ENCODE results near the gene MMP10.
"Not testable (repeated sequence)": the region's sequence is repeated elsewhere in the genome, so short reads cannot be mapped to it uniquely, and the experiment has no call there.

MMP10 gene

GRCh38 chr11:102760344-102761035 lies 19.9 kb downstream of the MMP10 start:
- ATAC-seq (peak; percentile 58), DNase-seq (no peak)
- H3K4me1 Mint-ChIP-seq: no peaks in the 10 kb centered on the region
- no peak overlapping the region for H3K4me3 Mint-ChIP-seq
- H3K27me3 Mint-ChIP-seq: peaks cover 34% of the 10 kb centered on the region
- H3K9me3 Mint-ChIP-seq: no peaks in the 10 kb centered on the region
- H3K27ac Mint-ChIP-seq: peak overlapping the region; percentile 37 to 60

GRCh38 chr11:102757823-102758549 lies 22.4 kb downstream of the MMP10 start:
- H3K4me1 Mint-ChIP-seq: no peaks in the 10 kb centered on the region
- no peak overlapping the region for H3K27ac Mint-ChIP-seq
- DNase-seq (no peak), ATAC-seq (peak; percentile 51)
- H3K9me3 Mint-ChIP-seq: no peaks in the 10 kb centered on the region
- H3K4me3 Mint-ChIP-seq: no peak overlapping the region
- peaks cover 42% of the 10 kb centered on the region for H3K27me3 Mint-ChIP-seq

GRCh38 chr11:102753267-102753666 lies 27.2 kb downstream of the MMP10 start:
- peak overlapping the region in 1 of 2 donors; percentile 18 for H3K27ac Mint-ChIP-seq
- peaks cover 0 to 6% of the 10 kb centered on the region in 2 donors for H3K9me3 Mint-ChIP-seq
- no peaks in the 10 kb centered on the region for H3K4me1 Mint-ChIP-seq
- no peak for ATAC-seq
- H3K27me3 Mint-ChIP-seq: peaks cover 47% of the 10 kb centered on the region
- no peak overlapping the region for H3K4me3 Mint-ChIP-seq
- DNase-seq: no peak

- no peak for ATAC-seq
- Mint-ChIP-seq H3K9me3 (peaks cover 6 to 17% of the 10 kb centered on the region in 2 donors), H3K4me3 (no peak overlapping the region), H3K27ac (no peak overlapping the region), H3K4me1 (no peaks in the 10 kb centered on the region), H3K27me3 (peaks cover 37% of the 10 kb centered on the region)
- no peak for DNase-seq
Measured at GRCh38 chr11:102751673-102752072, 28.8 kb downstream of the MMP10 start.

- no peak for DNase-seq
- Mint-ChIP-seq H3K4me1 (no peaks in the 10 kb centered on the region), H3K27me3 (peaks cover 20% of the 10 kb centered on the region), H3K9me3 (peaks cover 6 to 17% of the 10 kb centered on the region in 2 donors), H3K27ac (no peak overlapping the region), H3K4me3 (no peak overlapping the region)
- ATAC-seq: no peak
Measured at GRCh38 chr11:102749101-102749722, 31.2 kb downstream of the MMP10 start.

- Mint-ChIP-seq H3K9me3 (peaks cover 6 to 17% of the 10 kb centered on the region in 2 donors), H3K27me3 (peaks cover 20% of the 10 kb centered on the region)
- H3K4me3 Mint-ChIP-seq, DNase-seq, H3K27ac Mint-ChIP-seq, H3K4me1 Mint-ChIP-seq, ATAC-seq: not testable (repeated sequence)
Measured at GRCh38 chr11:102746746-102747578, 33.5 kb downstream of the MMP10 start.

GRCh38 chr11:102734650-102735049 lies 45.8 kb downstream of the MMP10 start:
- DNase-seq (no peak), ATAC-seq (no peak)
- H3K27ac Mint-ChIP-seq: no peak overlapping the region
- H3K27me3 Mint-ChIP-seq: peaks cover 11% of the 10 kb centered on the region
- H3K9me3 Mint-ChIP-seq: no peaks in the 10 kb centered on the region
- no peaks in the 10 kb centered on the region for H3K4me1 Mint-ChIP-seq
- H3K4me3 Mint-ChIP-seq: no peak overlapping the region

GRCh38 chr11:102733232-102733875 lies 47.1 kb downstream of the MMP10 start:
- no peaks in the 10 kb centered on the region for H3K9me3 Mint-ChIP-seq
- H3K4me1 Mint-ChIP-seq: no peaks in the 10 kb centered on the region
- DNase-seq: peak; percentile 56 to 65
- no peak overlapping the region for H3K4me3 Mint-ChIP-seq
- no peak overlapping the region for H3K27ac Mint-ChIP-seq
- H3K27me3 Mint-ChIP-seq: peaks cover 11% of the 10 kb centered on the region
- peak; percentile 84 for ATAC-seq

GRCh38 chr11:102730944-102731343 lies 49.5 kb downstream of the MMP10 start:
- H3K9me3 Mint-ChIP-seq, DNase-seq, H3K27me3 Mint-ChIP-seq, H3K4me3 Mint-ChIP-seq, H3K27ac Mint-ChIP-seq, H3K4me1 Mint-ChIP-seq: not testable (repeated sequence)
- peak; percentile 57 for ATAC-seq

GRCh38 chr11:102729849-102730815 lies 50.3 kb downstream of the MMP10 start:
- no peak for DNase-seq

GRCh38 chr11:102727890-102728289 lies 52.5 kb downstream of the MMP10 start:
- DNase-seq (no peak), ATAC-seq (peak; percentile 49)
- no peaks in the 10 kb centered on the region for H3K4me1 Mint-ChIP-seq
- H3K9me3 Mint-ChIP-seq: no peaks in the 10 kb centered on the region
- no peaks in the 10 kb centered on the region for H3K27me3 Mint-ChIP-seq
- no peak overlapping the region for H3K4me3 Mint-ChIP-seq
- no peak overlapping the region for H3K27ac Mint-ChIP-seq

More at GRCh38 chr11:102729849-102730815, 50.3 kb downstream of the MMP10 start:
- no peaks in the 10 kb centered on the region for H3K4me1 Mint-ChIP-seq
- no peak overlapping the region for H3K4me3 Mint-ChIP-seq
- ATAC-seq: no peak
- no peaks in the 10 kb centered on the region for H3K9me3 Mint-ChIP-seq
- no peaks in the 10 kb centered on the region for H3K27me3 Mint-ChIP-seq
- H3K27ac Mint-ChIP-seq: no peak overlapping the region

- ATAC-seq: no peak
- Mint-ChIP-seq H3K27ac (no peak within 1 kb of the TSS), H3K4me3 (no peak within 1 kb of the TSS), H3K4me1 (no peaks in the 10 kb centered on the region), H3K27me3 (no peaks in the 10 kb centered on the region), H3K9me3 (peaks cover 0 to under 1% of the 10 kb centered on the region in 2 donors)
- no peak for DNase-seq
Measured at GRCh38 chr11:102724904-102725500, 55.4 kb downstream of the MMP10 start, which contains the start of gene MMP8. Gene MMP8, minus strand, starts transcription at chr11:102724954. Its CDS starts 99 bp downstream, at chr11:102724855.

- DNase-seq (no peak), ATAC-seq (no peak)
- Mint-ChIP-seq H3K27me3 (peaks cover 19% of the 10 kb centered on the region), H3K4me3 (no peak overlapping the region), H3K27ac (no peak overlapping the region), H3K4me1 (no peaks in the 10 kb centered on the region), H3K9me3 (peaks cover 0 to 4% of the 10 kb centered on the region in 2 donors)
Measured at GRCh38 chr11:102722821-102723220, 57.6 kb downstream of the MMP10 start.
